Colonic mucosa (tissue), 4 donors: Measurements from ENCODE around the gene CDKAL1. TPM values are rescaled to one million over a fixed set of nuclear protein-coding genes. Genes with fewer than 3 reads are reported as not detected.
A peak's percentile ranks its signal among the peaks of the same experiment; 100 is the strongest.

ENCODE experiments used
- DNase-seq: peaks from one replicate; pipeline ENCODE4 v3.0.0-alpha.2; 2020
- H3K27ac ChIP-seq: fragments of 200-600 bp; one replicate; pipeline ENCODE4 v1.8.0; 2021
- H3K27me3 ChIP-seq: fragments of 200-600 bp; one replicate; pipeline ENCODE4 v1.8.0; 2021
- H3K36me3 ChIP-seq: fragments of 200-600 bp; one replicate; pipeline ENCODE4 v1.8.0; 2021
- H3K4me1 ChIP-seq: fragments of 200-600 bp; one replicate; pipeline ENCODE4 v1.8.0; 2021; ENCODE audit warnings: mild to moderate bottlenecking
- H3K4me3 ChIP-seq: fragments of 200-600 bp; one replicate; pipeline ENCODE4 v1.8.0; 2021
- H3K9ac ChIP-seq, 2 donors: one replicate each; pipeline ENCODE4 v1.7.0; 2013; ENCODE audit warnings: control low read depth in 2 of 2, low read depth in 2 of 2, low read length in 2 of 2
- H3K9me3 ChIP-seq: fragments of 200-600 bp; one replicate; pipeline ENCODE4 v1.8.0; 2021
- intact Hi-C: fragments of 100-400 bp; cut with DNase I; formaldehyde crosslinking; loops from one replicate; pipeline ENCODE4 v1.14.1; 2022
- total RNA-seq, 2 donors: library from RNA; stranded (reverse); fragmentation: NEBNext Ultra II Directional in 1 of 2; extraction: Animal tissue kit (Norgen Biotek cat#: 25700) in 1 of 2; gene quantifications; one replicate each; pipeline ENCODE4 v1.2.1, GENCODE V29; 2021
- TF ChIP-seq, protein P1 (sequence below): fragments of 200-600 bp; IDR thresholded peaks from one replicate; pipeline ENCODE4 v1.8.0; 2022; ENCODE audit warnings: antibody characterized with exemption, mild to moderate bottlenecking
- donor health status: healthy.
- donor health status: DM: no; HTN: no; CAD: no.
- donor health status: DM: no; HTN: no; CAD: no.

Gene CDKAL1
- total RNA-seq, 2 donors from 2014 or later: 13.8 to 14.2 TPM

GRCh38 chr6:20532881-20533280, 1.4 kb upstream of the CDKAL1 start:
- Histone ChIP-seq H3K9me3 (no peaks in the 10 kb centered on the region), H3K27ac (no peak overlapping the region), H3K9ac (no peak overlapping the region), H3K4me1 (no peaks in the 10 kb centered on the region), H3K36me3 (no peaks in the 10 kb centered on the region), H3K4me3 (no peak overlapping the region), H3K27me3 (no peaks in the 10 kb centered on the region)
- no peak for DNase-seq
- intact Hi-C loops: loop anchor here (5.0 kb wide), 1 partner anchor 136 kb away; no protein-coding TSS in a partner anchor
- TF ChIP-seq, protein P1, sequence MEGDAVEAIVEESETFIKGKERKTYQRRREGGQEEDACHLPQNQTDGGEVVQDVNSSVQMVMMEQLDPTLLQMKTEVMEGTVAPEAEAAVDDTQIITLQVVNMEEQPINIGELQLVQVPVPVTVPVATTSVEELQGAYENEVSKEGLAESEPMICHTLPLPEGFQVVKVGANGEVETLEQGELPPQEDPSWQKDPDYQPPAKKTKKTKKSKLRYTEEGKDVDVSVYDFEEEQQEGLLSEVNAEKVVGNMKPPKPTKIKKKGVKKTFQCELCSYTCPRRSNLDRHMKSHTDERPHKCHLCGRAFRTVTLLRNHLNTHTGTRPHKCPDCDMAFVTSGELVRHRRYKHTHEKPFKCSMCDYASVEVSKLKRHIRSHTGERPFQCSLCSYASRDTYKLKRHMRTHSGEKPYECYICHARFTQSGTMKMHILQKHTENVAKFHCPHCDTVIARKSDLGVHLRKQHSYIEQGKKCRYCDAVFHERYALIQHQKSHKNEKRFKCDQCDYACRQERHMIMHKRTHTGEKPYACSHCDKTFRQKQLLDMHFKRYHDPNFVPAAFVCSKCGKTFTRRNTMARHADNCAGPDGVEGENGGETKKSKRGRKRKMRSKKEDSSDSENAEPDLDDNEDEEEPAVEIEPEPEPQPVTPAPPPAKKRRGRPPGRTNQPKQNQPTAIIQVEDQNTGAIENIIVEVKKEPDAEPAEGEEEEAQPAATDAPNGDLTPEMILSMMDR: no peak

DNA sequence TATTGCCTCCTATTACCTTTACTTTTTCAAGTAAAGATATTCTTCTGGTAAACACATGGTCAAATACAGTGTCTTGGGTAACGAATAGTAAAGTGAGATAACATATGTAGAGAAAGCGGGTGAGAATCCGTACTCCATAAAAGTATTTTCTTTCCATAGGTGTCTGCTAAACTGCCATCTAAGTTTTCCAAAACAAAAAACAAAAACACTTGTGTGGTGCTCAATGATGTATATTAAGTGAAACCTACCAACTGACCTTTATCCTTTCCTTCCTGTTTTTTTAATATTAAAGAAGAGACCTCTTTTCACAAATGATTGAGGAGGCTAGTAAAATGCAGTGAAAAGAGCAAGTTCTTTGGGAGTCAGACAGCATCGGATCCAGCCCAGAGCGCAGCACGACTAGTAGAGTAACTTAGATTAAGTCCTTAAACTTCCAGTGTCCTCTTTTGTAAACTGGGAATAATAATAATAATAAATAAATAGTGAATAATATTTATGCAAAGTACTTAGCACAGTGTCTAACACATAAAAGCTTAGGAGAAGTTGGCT, 437 bp upstream of the CDKAL1 start:
- H3K36me3 ChIP-seq: no peaks in the 10 kb centered on the region
- H3K9ac ChIP-seq: peak overlapping the region in 1 of 2 donors; percentile 73
- H3K27ac ChIP-seq: peak overlapping the region; percentile 68
- no peaks in the 10 kb centered on the region for H3K27me3 ChIP-seq
- no peak for DNase-seq
- no peaks in the 10 kb centered on the region for H3K9me3 ChIP-seq
- intact Hi-C loops: loop anchor here (5.0 kb wide), 1 partner anchor 137 kb away; no protein-coding TSS in a partner anchor
- H3K4me3 ChIP-seq: peak overlapping the region; percentile 98
- TF ChIP-seq, protein P1: no peak
- H3K4me1 ChIP-seq: no peaks in the 10 kb centered on the region

DNA sequence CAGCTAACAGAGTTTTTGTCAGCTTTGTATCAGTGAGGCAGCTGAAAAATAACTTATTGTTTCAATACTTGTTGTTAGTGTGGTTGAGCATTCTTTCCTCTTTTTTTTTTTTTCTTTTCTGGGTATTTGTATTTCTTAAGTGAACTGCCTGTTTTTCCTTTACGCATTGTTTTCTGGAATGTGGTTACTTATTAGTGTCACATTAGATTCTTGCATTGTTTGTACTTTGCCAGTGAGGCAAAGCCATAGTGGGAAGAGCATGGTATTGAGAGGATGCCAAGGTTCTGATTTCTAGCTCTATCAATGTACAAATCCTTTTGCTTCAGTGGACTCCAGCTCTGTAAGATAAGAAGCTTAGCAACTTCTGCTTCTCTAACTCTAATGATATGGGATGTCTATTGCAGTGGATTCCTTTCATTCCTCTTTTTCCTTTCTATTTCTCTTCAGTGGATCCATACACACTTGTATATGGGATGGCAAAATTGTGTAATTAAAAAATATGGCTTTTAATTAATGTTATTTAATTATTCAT, 3.9 kb downstream of the CDKAL1 start:
- TF ChIP-seq, protein P1: no peak
- H3K27me3 ChIP-seq: no peaks in the 10 kb centered on the region
- no peak overlapping the region for H3K9ac ChIP-seq
- H3K27ac ChIP-seq: no peak overlapping the region
- no peak for DNase-seq
- no peak overlapping the region for H3K4me3 ChIP-seq
- H3K36me3 ChIP-seq: no peaks in the 10 kb centered on the region
- H3K4me1 ChIP-seq: no peaks in the 10 kb centered on the region
- H3K9me3 ChIP-seq: no peaks in the 10 kb centered on the region
- intact Hi-C loops: no loop called here

DNA sequence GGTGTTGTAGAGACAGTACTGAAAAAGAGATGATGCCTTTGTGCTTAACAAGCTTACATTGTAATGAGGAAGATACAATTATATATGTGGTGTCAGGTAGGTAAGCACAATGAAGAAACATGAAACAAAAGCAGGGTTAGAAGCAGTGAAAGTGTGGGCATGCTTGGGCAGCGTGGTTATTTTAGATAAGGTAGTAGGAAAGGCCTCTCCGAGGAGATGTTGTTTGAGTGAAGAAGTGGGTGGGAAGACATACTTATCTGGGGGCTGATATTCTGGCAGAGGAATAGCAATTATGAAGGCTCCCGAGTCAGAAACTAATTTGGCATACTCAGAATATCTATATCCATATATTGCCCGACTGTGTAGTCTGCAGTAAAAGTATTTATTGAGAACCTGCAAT, 4.7 kb downstream of the CDKAL1 start:
- Histone ChIP-seq H3K4me3 (no peak overlapping the region), H3K27me3 (no peaks in the 10 kb centered on the region), H3K4me1 (no peaks in the 10 kb centered on the region), H3K9ac (no peak overlapping the region), H3K9me3 (no peaks in the 10 kb centered on the region), H3K36me3 (no peaks in the 10 kb centered on the region), H3K27ac (no peak overlapping the region)
- intact Hi-C loops: no loop called here
- DNase-seq: no peak
- TF ChIP-seq, protein P1: no peak

DNA sequence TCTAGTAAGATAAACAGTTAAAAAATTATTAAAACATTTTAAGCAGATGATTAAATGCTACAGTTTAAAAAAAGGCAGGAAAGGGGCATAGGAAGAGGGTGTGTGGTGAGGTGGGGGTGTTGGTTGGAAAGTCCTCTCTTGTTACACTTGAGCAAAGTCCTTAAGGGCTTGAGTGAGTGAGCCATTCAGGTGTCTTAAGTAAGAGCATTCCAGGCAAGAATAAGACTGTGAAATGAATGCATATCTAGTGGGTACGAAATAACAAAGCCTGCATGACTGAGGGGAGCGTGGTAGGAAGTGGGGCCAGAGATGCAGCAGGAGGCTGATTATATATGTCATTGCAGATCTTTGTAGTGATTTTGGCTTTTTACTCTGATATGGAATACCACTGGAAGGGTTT, 5.1 kb downstream of the CDKAL1 start:
- Histone ChIP-seq H3K36me3 (no peaks in the 10 kb centered on the region), H3K27me3 (no peaks in the 10 kb centered on the region), H3K4me1 (no peaks in the 10 kb centered on the region), H3K9me3 (no peaks in the 10 kb centered on the region), H3K27ac (no peak overlapping the region), H3K9ac (no peak overlapping the region), H3K4me3 (no peak overlapping the region)
- TF ChIP-seq, protein P1: no peak
- no peak for DNase-seq
- intact Hi-C loops: no loop called here
